SK-N-SH treated with all-trans-retinoic acid at 6 μM for 48 hours (cell line): ENCODE results near the gene NR2E3.

Experiments
- ATAC-seq: fragments of 200-7000 bp; cut with Tn5 transposase; 3 replicates; pipeline ENCODE4 v1.9.1; 2020; ENCODE audit warnings: mild to moderate bottlenecking, moderate library complexity
- ARNTL ChIP-seq: fragments of 450-650 bp; formaldehyde crosslinking; IDR thresholded peaks from 2 replicates; pipeline ENCODE4 v1.5.0; 2020; ENCODE audit warnings: low read depth, mild to moderate bottlenecking, moderate library complexity, borderline replicate concordance
- CSDC2 ChIP-seq: fragments of 250-450 bp; sonication (Bioruptor Pico); IDR thresholded peaks from 2 replicates; pipeline ENCODE4 v1.5.0; 2020; ENCODE audit warnings: mild to moderate bottlenecking, moderate library complexity
- ESRRG ChIP-seq: fragments of 250-450 bp; sonication (Bioruptor Pico); IDR thresholded peaks from 2 replicates; pipeline ENCODE4 v1.6.1; 2021; ENCODE audit warnings: mild to moderate bottlenecking
- ISL1 ChIP-seq: fragments of 250-450 bp; sonication (Bioruptor Pico); IDR thresholded peaks from 2 replicates; pipeline ENCODE4 v2.1.2; 2022; ENCODE audit warnings: mild to moderate bottlenecking, moderate library complexity
- OSR1 ChIP-seq: fragments of 250-450 bp; sonication (Bioruptor Pico); IDR thresholded peaks from 2 replicates; pipeline ENCODE4 v1.8.0; 2022; ENCODE audit warnings: moderate library complexity, mild to moderate bottlenecking, inconsistent platforms
- PPARA ChIP-seq: fragments of 250-450 bp; sonication (Bioruptor Pico); IDR thresholded peaks from 2 replicates; pipeline ENCODE4 v1.5.0; 2020; ENCODE audit warnings: mild to moderate bottlenecking, borderline replicate concordance
- RARB ChIP-seq: fragments of 250-450 bp; sonication (Bioruptor Pico); IDR thresholded peaks from 2 replicates; pipeline ENCODE4 v1.8.0; 2021; ENCODE audit warnings: mild to moderate bottlenecking, moderate library complexity
- SNAI2 ChIP-seq: fragments of 250-450 bp; sonication (Bioruptor Pico); IDR thresholded peaks from 2 replicates; pipeline ENCODE4 v1.5.0; 2020; ENCODE audit warnings: mild to moderate bottlenecking, moderate library complexity
- TCF4 ChIP-seq: fragments of 250-450 bp; sonication (Bioruptor Pico); IDR thresholded peaks from 2 replicates; pipeline ENCODE4 v1.8.0; 2021; ENCODE audit warnings: mild to moderate bottlenecking, moderate library complexity, borderline replicate concordance
- TOX ChIP-seq: fragments of 250-450 bp; sonication (Bioruptor Pico); IDR thresholded peaks from 2 replicates; pipeline ENCODE4 v1.8.0; 2021; ENCODE audit warnings: mild to moderate bottlenecking, moderate library complexity, borderline replicate concordance
- ZC3H10 ChIP-seq: fragments of 250-450 bp; sonication (Bioruptor Pico); IDR thresholded peaks from 2 replicates; pipeline ENCODE4 v1.5.1; 2021; ENCODE audit warnings: mild to moderate bottlenecking, moderate library complexity
- ZFP3 ChIP-seq: fragments of 250-450 bp; sonication (Bioruptor Pico); IDR thresholded peaks from 2 replicates; pipeline ENCODE4 v1.5.0; 2020; ENCODE audit warnings: mild to moderate bottlenecking, moderate library complexity
- ZFP30 ChIP-seq: fragments of 450-650 bp; formaldehyde crosslinking; IDR thresholded peaks from 2 replicates; pipeline ENCODE4 v1.5.0; 2022; ENCODE audit warnings: mild to moderate bottlenecking, moderate library complexity
- ZNF565 ChIP-seq: fragments of 450-650 bp; formaldehyde crosslinking; conservative IDR thresholded peaks from 2 replicates; pipeline ENCODE4 v1.5.0; 2020; ENCODE audit warnings: low read depth, mild to moderate bottlenecking, moderate library complexity
- ZNF70 ChIP-seq: fragments of 450-650 bp; formaldehyde crosslinking; IDR thresholded peaks from 2 replicates; pipeline ENCODE4 v1.5.0; 2020; ENCODE audit warnings: mild to moderate bottlenecking, moderate library complexity
- TF ChIP-seq, protein P1 (sequence below): fragments of 250-450 bp; sonication (Bioruptor Pico); IDR thresholded peaks from 2 replicates; pipeline ENCODE4 v1.5.1; 2020; ENCODE audit warnings: low read depth, mild to moderate bottlenecking, moderate library complexity
- TF ChIP-seq, protein P2 (sequence below): fragments of 250-450 bp; sonication (Bioruptor Pico); IDR thresholded peaks from 2 replicates; pipeline ENCODE4 v1.8.0; 2021; ENCODE audit warnings: low read depth, mild to moderate bottlenecking, moderate library complexity, borderline replicate concordance
- TF ChIP-seq, protein P3 (sequence below): fragments of 250-450 bp; sonication (Bioruptor Pico); IDR thresholded peaks from 2 replicates; pipeline ENCODE4 v1.8.0; 2020; ENCODE audit warnings: mild to moderate bottlenecking, moderate library complexity, borderline replicate concordance
- TF ChIP-seq, protein P4 (sequence below): fragments of 250-450 bp; sonication (Bioruptor Pico); IDR thresholded peaks from 2 replicates; pipeline ENCODE4 v1.5.1; 2021; ENCODE audit warnings: mild to moderate bottlenecking, moderate library complexity

The NR2E3 gene

DNA sequence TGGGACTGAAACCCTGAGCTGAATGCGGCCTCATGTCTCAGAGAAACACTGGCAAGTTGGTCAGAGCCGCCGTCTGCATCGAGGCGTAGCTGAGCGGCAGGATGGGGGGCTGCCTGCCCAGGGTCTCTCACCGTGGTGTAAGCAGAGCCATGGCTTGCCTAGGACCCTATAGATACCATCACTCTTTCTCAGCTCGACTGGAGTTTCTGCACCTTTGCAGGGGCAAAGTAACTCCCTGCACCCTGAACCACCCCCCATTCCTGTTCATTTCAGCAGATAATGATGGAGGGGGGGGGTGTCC, 28.4 kb upstream of the NR2E3 start:
- ATAC-seq: no peak
- TF ChIP-seq TCF4 (CRISPR knock-in tag): no peak
- TF ChIP-seq ZFP30 (CRISPR knock-in tag): no peak
- no peak for TF ChIP-seq ZNF565 (CRISPR knock-in tag)
- TF ChIP-seq, protein P1, sequence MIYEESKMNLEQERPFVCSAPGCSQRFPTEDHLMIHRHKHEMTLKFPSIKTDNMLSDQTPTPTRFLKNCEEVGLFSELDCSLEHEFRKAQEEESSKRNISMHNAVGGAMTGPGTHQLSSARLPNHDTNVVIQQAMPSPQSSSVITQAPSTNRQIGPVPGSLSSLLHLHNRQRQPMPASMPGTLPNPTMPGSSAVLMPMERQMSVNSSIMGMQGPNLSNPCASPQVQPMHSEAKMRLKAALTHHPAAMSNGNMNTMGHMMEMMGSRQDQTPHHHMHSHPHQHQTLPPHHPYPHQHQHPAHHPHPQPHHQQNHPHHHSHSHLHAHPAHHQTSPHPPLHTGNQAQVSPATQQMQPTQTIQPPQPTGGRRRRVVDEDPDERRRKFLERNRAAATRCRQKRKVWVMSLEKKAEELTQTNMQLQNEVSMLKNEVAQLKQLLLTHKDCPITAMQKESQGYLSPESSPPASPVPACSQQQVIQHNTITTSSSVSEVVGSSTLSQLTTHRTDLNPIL (CRISPR knock-in tag): no peak
- no peak for TF ChIP-seq ZNF70 (CRISPR knock-in tag)
- no peak for TF ChIP-seq ZC3H10 (CRISPR knock-in tag)
- TF ChIP-seq SNAI2 (CRISPR knock-in tag): no peak
- TF ChIP-seq, protein P2, sequence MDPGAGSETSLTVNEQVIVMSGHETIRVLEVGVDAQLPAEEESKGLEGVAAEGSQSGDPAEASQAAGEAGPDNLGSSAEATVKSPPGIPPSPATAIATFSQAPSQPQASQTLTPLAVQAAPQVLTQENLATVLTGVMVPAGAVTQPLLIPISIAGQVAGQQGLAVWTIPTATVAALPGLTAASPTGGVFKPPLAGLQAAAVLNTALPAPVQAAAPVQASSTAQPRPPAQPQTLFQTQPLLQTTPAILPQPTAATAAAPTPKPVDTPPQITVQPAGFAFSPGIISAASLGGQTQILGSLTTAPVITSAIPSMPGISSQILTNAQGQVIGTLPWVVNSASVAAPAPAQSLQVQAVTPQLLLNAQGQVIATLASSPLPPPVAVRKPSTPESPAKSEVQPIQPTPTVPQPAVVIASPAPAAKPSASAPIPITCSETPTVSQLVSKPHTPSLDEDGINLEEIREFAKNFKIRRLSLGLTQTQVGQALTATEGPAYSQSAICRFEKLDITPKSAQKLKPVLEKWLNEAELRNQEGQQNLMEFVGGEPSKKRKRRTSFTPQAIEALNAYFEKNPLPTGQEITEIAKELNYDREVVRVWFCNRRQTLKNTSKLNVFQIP (CRISPR knock-in tag): no peak
- TF ChIP-seq ZFP3 (CRISPR knock-in tag): no peak
- TF ChIP-seq ARNTL (CRISPR knock-in tag): no peak
- no peak for TF ChIP-seq ESRRG (CRISPR knock-in tag)
- no peak for TF ChIP-seq OSR1 (CRISPR knock-in tag)
- TF ChIP-seq, protein P3, sequence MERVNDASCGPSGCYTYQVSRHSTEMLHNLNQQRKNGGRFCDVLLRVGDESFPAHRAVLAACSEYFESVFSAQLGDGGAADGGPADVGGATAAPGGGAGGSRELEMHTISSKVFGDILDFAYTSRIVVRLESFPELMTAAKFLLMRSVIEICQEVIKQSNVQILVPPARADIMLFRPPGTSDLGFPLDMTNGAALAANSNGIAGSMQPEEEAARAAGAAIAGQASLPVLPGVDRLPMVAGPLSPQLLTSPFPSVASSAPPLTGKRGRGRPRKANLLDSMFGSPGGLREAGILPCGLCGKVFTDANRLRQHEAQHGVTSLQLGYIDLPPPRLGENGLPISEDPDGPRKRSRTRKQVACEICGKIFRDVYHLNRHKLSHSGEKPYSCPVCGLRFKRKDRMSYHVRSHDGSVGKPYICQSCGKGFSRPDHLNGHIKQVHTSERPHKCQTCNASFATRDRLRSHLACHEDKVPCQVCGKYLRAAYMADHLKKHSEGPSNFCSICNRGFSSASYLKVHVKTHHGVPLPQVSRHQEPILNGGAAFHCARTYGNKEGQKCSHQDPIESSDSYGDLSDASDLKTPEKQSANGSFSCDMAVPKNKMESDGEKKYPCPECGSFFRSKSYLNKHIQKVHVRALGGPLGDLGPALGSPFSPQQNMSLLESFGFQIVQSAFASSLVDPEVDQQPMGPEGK: no peak
- TF ChIP-seq ISL1 (CRISPR knock-in tag): no peak
- TF ChIP-seq TOX (CRISPR knock-in tag): no peak

DNA sequence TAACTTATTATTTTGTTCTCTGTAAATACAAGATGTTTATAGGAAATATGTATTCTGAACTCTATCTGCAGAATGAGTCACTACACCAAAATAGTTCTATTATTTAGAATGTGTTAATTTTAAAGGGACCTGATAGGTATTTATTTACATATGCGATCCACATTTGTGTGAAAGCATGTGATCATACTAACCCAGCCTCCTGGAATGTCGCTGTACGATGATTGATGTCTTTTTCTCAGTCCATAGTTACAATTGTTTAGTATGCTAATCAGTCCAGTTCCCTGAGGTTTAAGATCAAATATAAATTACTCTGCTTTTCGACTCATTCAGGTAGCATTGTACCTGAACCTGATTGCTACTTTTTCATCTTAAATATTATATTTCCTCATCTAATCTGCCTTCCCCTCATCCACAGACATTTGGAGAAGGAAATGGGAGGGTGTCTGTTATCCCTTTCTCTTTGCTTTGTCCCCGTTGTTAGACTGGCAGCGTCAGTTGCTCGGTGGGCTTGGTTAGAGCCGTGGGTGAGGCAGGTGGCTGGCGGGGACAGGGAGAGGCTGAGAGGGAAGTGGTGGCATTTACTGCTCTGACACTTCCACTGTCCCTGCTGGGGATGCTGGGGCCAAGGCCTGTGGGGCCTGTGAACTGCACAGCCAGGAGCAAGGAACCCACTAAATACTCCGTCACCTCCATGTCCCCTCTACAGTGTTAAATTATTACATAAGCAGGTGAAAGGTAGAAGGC, 27.8 kb upstream of the NR2E3 start:
- no peak for ATAC-seq
- TF ChIP-seq ZNF565 (CRISPR knock-in tag): no peak
- TF ChIP-seq ZFP30 (CRISPR knock-in tag): no peak
- TF ChIP-seq, protein P4, sequence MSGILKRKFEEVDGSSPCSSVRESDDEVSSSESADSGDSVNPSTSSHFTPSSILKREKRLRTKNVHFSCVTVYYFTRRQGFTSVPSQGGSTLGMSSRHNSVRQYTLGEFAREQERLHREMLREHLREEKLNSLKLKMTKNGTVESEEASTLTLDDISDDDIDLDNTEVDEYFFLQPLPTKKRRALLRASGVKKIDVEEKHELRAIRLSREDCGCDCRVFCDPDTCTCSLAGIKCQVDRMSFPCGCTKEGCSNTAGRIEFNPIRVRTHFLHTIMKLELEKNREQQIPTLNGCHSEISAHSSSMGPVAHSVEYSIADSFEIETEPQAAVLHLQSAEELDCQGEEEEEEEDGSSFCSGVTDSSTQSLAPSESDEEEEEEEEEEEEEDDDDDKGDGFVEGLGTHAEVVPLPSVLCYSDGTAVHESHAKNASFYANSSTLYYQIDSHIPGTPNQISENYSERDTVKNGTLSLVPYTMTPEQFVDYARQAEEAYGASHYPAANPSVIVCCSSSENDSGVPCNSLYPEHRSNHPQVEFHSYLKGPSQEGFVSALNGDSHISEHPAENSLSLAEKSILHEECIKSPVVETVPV (CRISPR knock-in tag): no peak
- TF ChIP-seq TCF4 (CRISPR knock-in tag): no peak

DNA sequence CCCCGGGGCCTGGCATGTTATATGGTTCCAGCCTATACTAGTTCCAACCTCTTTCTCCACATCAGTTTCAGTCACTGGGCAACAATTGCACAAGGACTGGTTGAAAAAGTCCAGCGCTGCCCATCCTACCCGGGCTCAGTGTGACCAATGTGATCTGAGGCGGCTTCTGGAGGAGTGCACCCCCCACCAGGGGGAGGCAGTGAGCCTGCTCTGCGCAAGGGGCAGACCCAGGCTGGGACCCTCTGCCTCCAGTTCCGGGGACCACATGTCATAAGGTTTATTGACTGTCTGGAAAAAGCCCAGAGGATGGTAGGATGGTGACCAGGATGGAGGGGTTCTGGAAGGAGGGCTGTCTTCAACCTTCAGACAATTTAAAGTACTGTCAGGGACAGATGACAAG, 25.6 kb upstream of the NR2E3 start:
- TF ChIP-seq, protein P1 (CRISPR knock-in tag): no peak
- TF ChIP-seq ZC3H10 (CRISPR knock-in tag): no peak
- TF ChIP-seq ZFP30 (CRISPR knock-in tag): no peak
- no peak for TF ChIP-seq TOX (CRISPR knock-in tag)
- TF ChIP-seq, protein P3: no peak
- TF ChIP-seq ESRRG (CRISPR knock-in tag): no peak
- TF ChIP-seq, protein P4 (CRISPR knock-in tag): no peak
- no peak for TF ChIP-seq ZNF565 (CRISPR knock-in tag)
- no peak for TF ChIP-seq PPARA (CRISPR knock-in tag)
- no peak for TF ChIP-seq ARNTL (CRISPR knock-in tag)
- TF ChIP-seq, protein P2 (CRISPR knock-in tag): no peak
- TF ChIP-seq ISL1 (CRISPR knock-in tag): no peak
- no peak for TF ChIP-seq RARB (CRISPR knock-in tag)
- TF ChIP-seq CSDC2: no peak
- TF ChIP-seq ZNF70 (CRISPR knock-in tag): no peak
- TF ChIP-seq OSR1 (CRISPR knock-in tag): no peak
- no peak for ATAC-seq
